ENCODE measurements around the gene TIFAB. TPM values are rescaled to one million over a fixed set of nuclear protein-coding genes. Genes with fewer than 3 reads are reported as not detected.

The TIFAB gene
- total RNA-seq, 1 donor = not detected

DNA sequence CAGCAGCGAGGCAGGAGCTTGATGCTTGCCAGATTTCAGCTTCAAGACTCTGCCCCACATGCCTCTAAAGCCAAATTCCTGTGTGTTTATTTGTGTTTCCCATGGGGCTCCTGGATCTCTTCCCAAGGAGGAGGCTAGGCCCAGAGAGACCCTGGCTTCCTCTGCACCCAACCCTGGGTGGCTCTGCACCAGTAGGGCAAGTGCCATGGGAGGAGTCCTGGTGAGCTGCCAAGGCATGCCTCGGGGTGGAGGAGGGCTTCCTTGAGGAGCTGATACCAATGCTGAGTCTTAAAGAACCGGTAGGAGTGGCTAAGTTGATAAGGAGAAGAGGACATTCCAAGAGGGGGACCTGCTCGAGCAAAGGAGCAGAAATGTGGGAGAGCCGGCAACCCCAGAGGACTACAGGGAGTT is 6.8 kb upstream of the TIFAB start:
- no peak overlapping the region for H3K4me3 ChIP-seq (ENCODE audit: low read depth, low read length)
- peak; percentile 69 for DNase-seq (ENCODE audit: low read depth)
- no peak for TF ChIP-seq CTCF (IDR thresholded peaks at IDR 0.05; ENCODE audit: insufficient read depth, low read depth, low read length)

- no peak for DNase-seq (ENCODE audit: low read depth)
- no peak overlapping the region for H3K4me3 ChIP-seq (ENCODE audit: low read depth, low read length)
- no peak for TF ChIP-seq CTCF (IDR thresholded peaks at IDR 0.05; ENCODE audit: insufficient read depth, low read depth, low read length)
These were observed 6.2 kb upstream of the TIFAB start for GRCh38 chr5:135458356-135458755.

DNA sequence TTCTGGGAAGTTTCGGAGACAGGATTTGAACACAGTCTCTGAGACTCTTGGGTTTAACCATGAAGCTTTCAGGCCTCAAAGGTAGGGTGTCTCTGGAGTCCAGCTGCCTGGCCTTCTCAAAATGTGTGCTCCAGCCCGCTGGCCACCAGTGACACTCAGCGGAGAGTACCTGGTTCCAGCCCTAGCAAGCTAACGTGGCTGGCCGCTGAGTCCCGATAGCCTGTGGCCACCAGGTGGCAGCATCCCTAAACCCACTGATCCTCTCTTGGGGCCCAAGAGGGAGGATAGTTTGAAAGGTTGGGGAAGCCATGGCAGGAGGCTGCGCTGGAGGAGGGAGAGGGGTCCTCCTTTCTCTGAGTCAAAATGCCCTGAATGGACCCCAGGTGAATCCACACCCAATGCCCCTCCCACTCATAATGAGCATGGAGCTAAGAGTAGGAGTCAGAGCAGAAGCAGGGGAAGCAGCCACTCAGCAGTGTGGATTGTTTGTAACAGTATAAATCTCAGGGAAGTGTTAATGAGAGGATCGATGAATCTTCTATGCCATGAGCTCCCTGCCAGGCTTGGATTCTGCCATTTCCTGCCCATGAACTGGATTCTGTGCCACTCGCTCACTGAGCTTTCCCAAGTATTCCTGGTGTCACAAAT is 5.4 kb upstream of the TIFAB start:
- DNase-seq (ENCODE audit: low read depth) = peak; percentile 42
- H3K4me3 ChIP-seq (ENCODE audit: low read depth, low read length) = no peak overlapping the region
- TF ChIP-seq CTCF (IDR thresholded peaks at IDR 0.05; ENCODE audit: insufficient read depth, low read depth, low read length) = peak; percentile 85

DNA sequence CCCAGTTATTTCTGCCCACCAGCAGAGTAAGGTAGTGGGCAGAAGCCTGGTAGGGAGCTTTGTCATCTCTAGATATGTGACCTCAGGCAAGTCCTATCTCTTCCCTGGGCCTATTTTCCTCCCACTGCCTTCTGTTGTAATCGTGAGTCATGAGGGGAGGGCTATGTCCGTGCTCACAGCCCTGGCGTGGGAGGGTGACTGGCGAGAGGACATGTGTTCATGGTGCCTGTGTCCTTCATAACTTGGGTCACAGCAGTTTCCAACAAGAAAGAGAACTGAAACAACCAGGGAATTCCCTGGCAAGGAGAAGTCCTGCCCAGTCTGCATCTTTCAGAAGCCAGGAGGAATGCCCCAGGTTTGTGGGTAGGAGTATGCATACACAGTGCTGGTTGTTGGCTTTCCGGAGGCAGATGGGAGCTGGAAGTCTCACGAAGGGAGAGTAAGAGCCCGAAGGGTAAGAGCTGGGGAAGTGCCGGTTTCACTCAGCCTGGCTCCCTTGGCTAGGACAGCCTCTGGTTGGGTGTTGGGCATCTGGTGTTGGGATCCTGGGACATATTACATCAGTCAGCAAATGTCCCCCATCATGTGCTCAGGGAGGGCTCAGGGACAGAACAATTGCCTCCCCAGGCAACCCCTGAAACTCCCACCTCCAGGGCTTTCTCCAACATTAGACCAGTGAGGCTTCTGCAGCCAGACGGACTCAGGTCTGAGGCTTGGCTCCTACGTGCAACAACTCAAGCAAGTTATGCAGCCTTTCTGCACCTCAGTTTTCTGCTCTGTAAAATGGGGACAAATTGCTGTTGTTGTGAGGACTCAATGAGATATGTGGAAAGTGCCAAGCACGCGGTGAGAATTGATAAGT is 4.3 kb upstream of the TIFAB start:
- no peak overlapping the region for H3K4me3 ChIP-seq (ENCODE audit: low read depth, low read length)
- peak; percentile 86 for DNase-seq (ENCODE audit: low read depth)
- TF ChIP-seq CTCF (IDR thresholded peaks at IDR 0.05; ENCODE audit: insufficient read depth, low read depth, low read length) = no peak

- TF ChIP-seq CTCF (IDR thresholded peaks at IDR 0.05; ENCODE audit: insufficient read depth, low read depth, low read length) = no peak
- no peak overlapping the region for H3K4me3 ChIP-seq (ENCODE audit: low read depth, low read length)
- no peak for DNase-seq (ENCODE audit: low read depth)
These were observed 3.7 kb upstream of the TIFAB start for GRCh38 chr5:135455876-135456237.

DNA sequence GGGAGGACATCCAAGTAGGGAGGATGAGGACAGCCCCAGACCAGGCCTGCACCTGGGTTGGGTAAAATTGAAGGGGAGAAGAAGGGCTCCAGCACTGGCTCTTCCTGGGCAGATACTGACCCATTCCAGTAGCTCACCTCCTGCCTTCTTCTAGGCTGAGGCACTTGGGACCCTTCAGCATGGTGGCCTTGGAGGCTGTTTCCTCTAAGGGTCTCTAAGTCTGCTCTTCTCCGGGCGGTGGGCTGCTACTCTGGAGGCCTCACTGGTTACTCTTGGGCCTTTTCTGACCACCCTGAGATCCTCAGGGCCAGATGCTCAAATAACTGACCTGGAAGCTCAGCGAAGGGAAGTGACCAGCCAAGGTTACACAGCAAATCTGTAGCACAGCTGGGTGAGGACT is 2.8 kb upstream of the TIFAB start:
- TF ChIP-seq CTCF (IDR thresholded peaks at IDR 0.05; ENCODE audit: insufficient read depth, low read depth, low read length) = no peak
- H3K4me3 ChIP-seq (ENCODE audit: low read depth, low read length) = no peak overlapping the region
- no peak for DNase-seq (ENCODE audit: low read depth)
